ENCODE results near the gene SLC24A2. TPM values are rescaled to one million over a fixed set of nuclear protein-coding genes. Genes with fewer than 3 reads are reported as not detected.

The SLC24A2 gene
- total and polyA plus RNA-seq, 10 of the 15 experiments (the other 5 are each of a cell fraction or from before 2014, with no cell fraction given) = not detected

- no peaks in the 10 kb centered on the region for H3K4me1 ChIP-seq (ENCODE audit: control insufficient read depth, insufficient read depth, low read length)
- ATAC-seq (no peak), FAIRE-seq (no peak), DNase-seq (ENCODE audit: low read depth, low spot score) (no peak)
- H3K9ac ChIP-seq (ENCODE audit: control insufficient read depth, insufficient read depth, low read length) = no peak overlapping the region
- in situ Hi-C loops (cut with MboI) = no loop called here
- ChIA-PET SMC1A (ENCODE audit: uncharacterized antibody, unreplicated experiment) (no interaction called here), POLR2A (no interaction called here), RAD21 (ENCODE audit: unreplicated experiment) (no interaction called here), CTCF (no interaction called here)
- no peak overlapping the region for H3K4me3 ChIP-seq
- H3K27ac ChIP-seq (ENCODE audit: control insufficient read depth, insufficient read depth) = no peak overlapping the region
- no peak overlapping the region for H2AFZ ChIP-seq (ENCODE audit: control insufficient read depth, low read depth, low read length)
- no peak overlapping the region for H3K4me2 ChIP-seq (ENCODE audit: control insufficient read depth, insufficient read depth)
- intact Hi-C loops (cut with micrococcal nuclease; ENCODE audit: unreplicated experiment) = loop anchor here (10.0 kb wide), 1 partner anchor 286 kb away; no protein-coding TSS in a partner anchor
- H3K9me3 ChIP-seq (replicated peaks; ENCODE audit: control insufficient read depth, insufficient read depth, low read length) = no peaks in the 10 kb centered on the region
- BruUV-seq (replicated peaks) = no TSS peak
- H3K27me3 ChIP-seq (replicated peaks in 1 of 2; ENCODE audit: control insufficient read depth in 2 of 2, insufficient read depth in 2 of 2, low read length in 1 of 2) = no peaks in the 10 kb centered on the region
- no peaks in the 10 kb centered on the region for H4K20me1 ChIP-seq (ENCODE audit: control insufficient read depth, insufficient read depth)
- 67% methylated on average over 2 of the region's 2 CpGs for WGBS (ENCODE audit: insufficient coverage, insufficient replicate concordance, low lambda C conversion rate, missing lambda C conversion rate)
- no peaks in the 10 kb centered on the region for H3K79me2 ChIP-seq (ENCODE audit: control insufficient read depth, insufficient read depth, low read length)
- H3K36me3 ChIP-seq (ENCODE audit: control insufficient read depth in 2 of 2, insufficient read depth in 2 of 2, low read length in 1 of 2) = no peaks in the 10 kb centered on the region
- TF ChIP-seq ATF7 (IDR thresholded peaks at IDR 0.05; ENCODE audit: low read depth) (no peak), TBL1XR1 (IDR thresholded peaks at IDR 0.05; ENCODE audit: low read depth, low read length) (no peak), NFIC (IDR thresholded peaks at IDR 0.05; ENCODE audit: low read depth, low read length) (no peak), CREM (IDR thresholded peaks at IDR 0.05; ENCODE audit: low read depth) (no peak), SP1 (IDR thresholded peaks at IDR 0.05; ENCODE audit: low read depth, low read length) (no peak), ATF3 (IDR thresholded peaks at IDR 0.05; ENCODE audit: borderline replicate concordance, extremely low read depth, low read depth, low read length) (no peak), CBFB (IDR thresholded peaks at IDR 0.05; ENCODE audit: low read depth) (no peak), NFYA (IDR thresholded peaks at IDR 0.05; ENCODE audit: borderline replicate concordance, low read depth, low read length) (no peak), SUZ12 (IDR thresholded peaks at IDR 0.05; ENCODE audit: unreplicated experiment) (no peak), STAT3 (IDR thresholded peaks at IDR 0.05; ENCODE audit: low read depth, low read length) (no peak), NFYB (IDR thresholded peaks at IDR 0.05; ENCODE audit: insufficient read depth, low read depth, low read length) (no peak), SMAD1 (IDR thresholded peaks at IDR 0.05; ENCODE audit: low read depth, partially characterized antibody) (no peak), HDGF (IDR thresholded peaks at IDR 0.05) (no peak), BCL11A (IDR thresholded peaks at IDR 0.05; ENCODE audit: low read depth, low read length) (no peak), USF2 (IDR thresholded peaks at IDR 0.05; ENCODE audit: borderline replicate concordance, low read depth, low read length) (no peak)
- TF ChIP-seq, protein P1, sequence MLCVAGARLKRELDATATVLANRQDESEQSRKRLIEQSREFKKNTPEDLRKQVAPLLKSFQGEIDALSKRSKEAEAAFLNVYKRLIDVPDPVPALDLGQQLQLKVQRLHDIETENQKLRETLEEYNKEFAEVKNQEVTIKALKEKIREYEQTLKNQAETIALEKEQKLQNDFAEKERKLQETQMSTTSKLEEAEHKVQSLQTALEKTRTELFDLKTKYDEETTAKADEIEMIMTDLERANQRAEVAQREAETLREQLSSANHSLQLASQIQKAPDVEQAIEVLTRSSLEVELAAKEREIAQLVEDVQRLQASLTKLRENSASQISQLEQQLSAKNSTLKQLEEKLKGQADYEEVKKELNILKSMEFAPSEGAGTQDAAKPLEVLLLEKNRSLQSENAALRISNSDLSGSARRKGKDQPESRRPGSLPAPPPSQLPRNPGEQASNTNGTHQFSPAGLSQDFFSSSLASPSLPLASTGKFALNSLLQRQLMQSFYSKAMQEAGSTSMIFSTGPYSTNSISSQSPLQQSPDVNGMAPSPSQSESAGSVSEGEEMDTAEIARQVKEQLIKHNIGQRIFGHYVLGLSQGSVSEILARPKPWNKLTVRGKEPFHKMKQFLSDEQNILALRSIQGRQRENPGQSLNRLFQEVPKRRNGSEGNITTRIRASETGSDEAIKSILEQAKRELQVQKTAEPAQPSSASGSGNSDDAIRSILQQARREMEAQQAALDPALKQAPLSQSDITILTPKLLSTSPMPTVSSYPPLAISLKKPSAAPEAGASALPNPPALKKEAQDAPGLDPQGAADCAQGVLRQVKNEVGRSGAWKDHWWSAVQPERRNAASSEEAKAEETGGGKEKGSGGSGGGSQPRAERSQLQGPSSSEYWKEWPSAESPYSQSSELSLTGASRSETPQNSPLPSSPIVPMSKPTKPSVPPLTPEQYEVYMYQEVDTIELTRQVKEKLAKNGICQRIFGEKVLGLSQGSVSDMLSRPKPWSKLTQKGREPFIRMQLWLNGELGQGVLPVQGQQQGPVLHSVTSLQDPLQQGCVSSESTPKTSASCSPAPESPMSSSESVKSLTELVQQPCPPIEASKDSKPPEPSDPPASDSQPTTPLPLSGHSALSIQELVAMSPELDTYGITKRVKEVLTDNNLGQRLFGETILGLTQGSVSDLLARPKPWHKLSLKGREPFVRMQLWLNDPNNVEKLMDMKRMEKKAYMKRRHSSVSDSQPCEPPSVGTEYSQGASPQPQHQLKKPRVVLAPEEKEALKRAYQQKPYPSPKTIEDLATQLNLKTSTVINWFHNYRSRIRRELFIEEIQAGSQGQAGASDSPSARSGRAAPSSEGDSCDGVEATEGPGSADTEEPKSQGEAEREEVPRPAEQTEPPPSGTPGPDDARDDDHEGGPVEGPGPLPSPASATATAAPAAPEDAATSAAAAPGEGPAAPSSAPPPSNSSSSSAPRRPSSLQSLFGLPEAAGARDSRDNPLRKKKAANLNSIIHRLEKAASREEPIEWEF (IDR thresholded peaks at IDR 0.05; ENCODE audit: insufficient replicate concordance, low read depth, low read length) = no peak
- TF ChIP-seq, protein P2, sequence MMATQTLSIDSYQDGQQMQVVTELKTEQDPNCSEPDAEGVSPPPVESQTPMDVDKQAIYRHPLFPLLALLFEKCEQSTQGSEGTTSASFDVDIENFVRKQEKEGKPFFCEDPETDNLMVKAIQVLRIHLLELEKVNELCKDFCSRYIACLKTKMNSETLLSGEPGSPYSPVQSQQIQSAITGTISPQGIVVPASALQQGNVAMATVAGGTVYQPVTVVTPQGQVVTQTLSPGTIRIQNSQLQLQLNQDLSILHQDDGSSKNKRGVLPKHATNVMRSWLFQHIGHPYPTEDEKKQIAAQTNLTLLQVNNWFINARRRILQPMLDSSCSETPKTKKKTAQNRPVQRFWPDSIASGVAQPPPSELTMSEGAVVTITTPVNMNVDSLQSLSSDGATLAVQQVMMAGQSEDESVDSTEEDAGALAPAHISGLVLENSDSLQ (IDR thresholded peaks at IDR 0.05) = no peak
These were observed 7.6 kb downstream of the SLC24A2 start for GRCh38 chr9:19781240-19781639.
